Ovary (tissue), 3 donors: ENCODE results near the gene MEF2C.

ENCODE experiments used
- POLR2A ChIP-seq: fragments of 450-650 bp; IDR thresholded peaks from one replicate; pipeline ENCODE4 v1.6.1; 2017; ENCODE audit warnings: antibody characterized with exemption, mild to moderate bottlenecking, moderate library complexity
- TF ChIP-seq, protein P1 (sequence below), 3 donors: fragments of 450-650 bp in 2 of 3; fragments of 200-600 bp in 1 of 3; IDR thresholded peaks; one replicate each; pipeline versions ENCODE4 v1.5.1 to v1.8.0; 2016 to 2022; ENCODE audit warnings: antibody characterized with exemption in 3 of 3, mild to moderate bottlenecking in 1 of 3
- donor health status: DM: no; HTN: no; CAD: no.

DNA sequence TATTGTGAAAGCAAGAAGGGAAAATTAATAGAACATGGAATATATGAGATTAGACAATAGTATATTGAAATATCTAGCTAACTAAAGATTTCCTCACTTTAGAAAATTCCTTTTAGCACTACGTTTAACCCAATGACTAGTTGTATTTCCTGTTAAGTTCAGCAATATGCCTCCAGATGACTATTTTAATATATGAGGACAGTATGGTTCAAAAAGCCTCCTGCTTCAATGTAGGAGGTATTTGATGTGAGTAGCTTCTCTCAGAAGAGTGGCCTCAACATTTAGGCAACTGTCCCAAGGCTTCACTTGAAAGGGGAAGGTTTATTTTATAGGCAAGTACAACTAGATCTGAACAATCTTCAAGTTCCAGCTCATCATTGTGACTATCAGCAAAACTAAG is 2.0 kb upstream of the MEF2C start:
- TF ChIP-seq, protein P1, sequence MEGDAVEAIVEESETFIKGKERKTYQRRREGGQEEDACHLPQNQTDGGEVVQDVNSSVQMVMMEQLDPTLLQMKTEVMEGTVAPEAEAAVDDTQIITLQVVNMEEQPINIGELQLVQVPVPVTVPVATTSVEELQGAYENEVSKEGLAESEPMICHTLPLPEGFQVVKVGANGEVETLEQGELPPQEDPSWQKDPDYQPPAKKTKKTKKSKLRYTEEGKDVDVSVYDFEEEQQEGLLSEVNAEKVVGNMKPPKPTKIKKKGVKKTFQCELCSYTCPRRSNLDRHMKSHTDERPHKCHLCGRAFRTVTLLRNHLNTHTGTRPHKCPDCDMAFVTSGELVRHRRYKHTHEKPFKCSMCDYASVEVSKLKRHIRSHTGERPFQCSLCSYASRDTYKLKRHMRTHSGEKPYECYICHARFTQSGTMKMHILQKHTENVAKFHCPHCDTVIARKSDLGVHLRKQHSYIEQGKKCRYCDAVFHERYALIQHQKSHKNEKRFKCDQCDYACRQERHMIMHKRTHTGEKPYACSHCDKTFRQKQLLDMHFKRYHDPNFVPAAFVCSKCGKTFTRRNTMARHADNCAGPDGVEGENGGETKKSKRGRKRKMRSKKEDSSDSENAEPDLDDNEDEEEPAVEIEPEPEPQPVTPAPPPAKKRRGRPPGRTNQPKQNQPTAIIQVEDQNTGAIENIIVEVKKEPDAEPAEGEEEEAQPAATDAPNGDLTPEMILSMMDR (IDR thresholded peaks at IDR 0.05): no peak
- TF ChIP-seq POLR2A: no peak
